Measurements from ENCODE around the gene SMIM13.
"Not testable (repeated sequence)": the region's sequence is repeated elsewhere in the genome, so short reads cannot be mapped to it uniquely, and the experiment has no call there.

Gene SMIM13

GRCh38 chr6:11110921-11111768 is 17.5 kb downstream of the SMIM13 start, which contains the start of gene ERVFRD-1:
Gene ERVFRD-1, minus strand, starts transcription at chr6:11111725. Its CDS starts 6,415 bp downstream, at chr6:11105310.
- no peaks in the 10 kb centered on the region for H3K27me3 ChIP-seq (ENCODE audit: control insufficient read depth, low read length)
- H3K79me2 ChIP-seq (ENCODE audit: control insufficient read depth, low read length), result peaks cover 80% of the 10 kb centered on the region
- H3K4me3 ChIP-seq (ENCODE audit: low read length), result no peak within 1 kb of the TSS
- peaks cover 16% of the 10 kb centered on the region; the same call in 1 of the 2 replicates for H4K20me1 ChIP-seq (ENCODE audit: control insufficient read depth, insufficient read depth, low read depth, low read length)
- no peaks in the 10 kb centered on the region; the same call in 1 of the 2 replicates for H3K36me3 ChIP-seq (ENCODE audit: control insufficient read depth, low read length)
- H3K4me2 ChIP-seq (ENCODE audit: low read length), result no peak within 1 kb of the TSS
- H3K27ac ChIP-seq (ENCODE audit: low read depth, low read length), result no peak within 1 kb of the TSS
- H3F3A ChIP-seq (ENCODE audit: control insufficient read depth, insufficient read depth), result peaks cover 4% of the 10 kb centered on the region; the same call in 1 of the 2 replicates
- no peaks in the 10 kb centered on the region for H3K9me2 ChIP-seq (replicated peaks; ENCODE audit: control insufficient read depth, low read length)
- TF ChIP-seq CTCF (IDR thresholded peaks at IDR 0.05; ENCODE audit: low read depth, low read length, poor library complexity, severe bottlenecking) (no peak), EZH2phosphoT487 (IDR thresholded peaks at IDR 0.05; ENCODE audit: borderline replicate concordance, low read length) (no peak)
- H3K9me3 ChIP-seq (ENCODE audit: control insufficient read depth, insufficient read depth, low read length), result no peaks in the 10 kb centered on the region
- no peaks in the 10 kb centered on the region for H3K4me1 ChIP-seq (ENCODE audit: control insufficient read depth, low read length)

- H4K20me1 ChIP-seq (ENCODE audit: control insufficient read depth, insufficient read depth, low read depth, low read length), result peaks cover 12% of the 10 kb centered on the region; the same call in 1 of the 2 replicates
- H3K79me2 ChIP-seq (ENCODE audit: control insufficient read depth, low read length), result peaks cover 79% of the 10 kb centered on the region
Measured at GRCh38 chr6:11111769-11112437, 18.3 kb downstream of the SMIM13 start.

GRCh38 chr6:11113038-11113437 is 19.4 kb downstream of the SMIM13 start:
- TF ChIP-seq CTCF (IDR thresholded peaks at IDR 0.05; ENCODE audit: low read depth, low read length, poor library complexity, severe bottlenecking) (no peak), EZH2phosphoT487 (IDR thresholded peaks at IDR 0.05; ENCODE audit: borderline replicate concordance, low read length) (no peak)
- Histone ChIP-seq H3K27ac (ENCODE audit: low read depth, low read length) (no peak overlapping the region), H3K4me3 (ENCODE audit: low read length) (no peak overlapping the region), H3K4me2 (ENCODE audit: low read length) (no peak overlapping the region), H3K79me2 (ENCODE audit: control insufficient read depth, low read length) (peaks cover 76% of the 10 kb centered on the region), H3K4me1 (ENCODE audit: control insufficient read depth, low read length) (no peaks in the 10 kb centered on the region), H3K27me3 (ENCODE audit: control insufficient read depth, low read length) (no peaks in the 10 kb centered on the region), H4K20me1 (ENCODE audit: control insufficient read depth, insufficient read depth, low read depth, low read length) (0 out of 2 replicates have a peak, but pooled peaks cover 3% of the 10 kb centered on the region), H3K9me3 (ENCODE audit: control insufficient read depth, insufficient read depth, low read length) (no peaks in the 10 kb centered on the region), H3K36me3 (ENCODE audit: control insufficient read depth, low read length) (no peaks in the 10 kb centered on the region), H3F3A (ENCODE audit: control insufficient read depth, insufficient read depth) (peaks cover 4% of the 10 kb centered on the region; the same call in 1 of the 2 replicates), H3K9me2 (replicated peaks; ENCODE audit: control insufficient read depth, low read length) (no peaks in the 10 kb centered on the region)

More at GRCh38 chr6:11111769-11112437, 18.3 kb downstream of the SMIM13 start:
- peaks cover 4% of the 10 kb centered on the region; the same call in 1 of the 2 replicates for H3F3A ChIP-seq (ENCODE audit: control insufficient read depth, insufficient read depth)
- H3K9me2 ChIP-seq (replicated peaks; ENCODE audit: control insufficient read depth, low read length), result no peaks in the 10 kb centered on the region
- H3K4me3 ChIP-seq (ENCODE audit: low read length), result no peak overlapping the region
- H3K36me3 ChIP-seq (ENCODE audit: control insufficient read depth, low read length), result no peaks in the 10 kb centered on the region; the same call in 1 of the 2 replicates
- H3K4me2 ChIP-seq (ENCODE audit: low read length), result no peak overlapping the region
- no peak overlapping the region for H3K27ac ChIP-seq (ENCODE audit: low read depth, low read length)
- H3K27me3 ChIP-seq (ENCODE audit: control insufficient read depth, low read length), result no peaks in the 10 kb centered on the region
- H3K4me1 ChIP-seq (ENCODE audit: control insufficient read depth, low read length), result no peaks in the 10 kb centered on the region
- TF ChIP-seq EZH2phosphoT487 (IDR thresholded peaks at IDR 0.05; ENCODE audit: borderline replicate concordance, low read length), result no peak
- no peak for TF ChIP-seq CTCF (IDR thresholded peaks at IDR 0.05; ENCODE audit: low read depth, low read length, poor library complexity, severe bottlenecking)
- no peaks in the 10 kb centered on the region for H3K9me3 ChIP-seq (ENCODE audit: control insufficient read depth, insufficient read depth, low read length)

GRCh38 chr6:11115808-11116536 is 22.3 kb downstream of the SMIM13 start:
- H3K27ac ChIP-seq (ENCODE audit: low read depth, low read length); H3K27me3 ChIP-seq (ENCODE audit: control insufficient read depth, low read length); H3K4me1 ChIP-seq (ENCODE audit: control insufficient read depth, low read length); H3K9me3 ChIP-seq (ENCODE audit: control insufficient read depth, insufficient read depth, low read length); H3K9me2 ChIP-seq (replicated peaks; ENCODE audit: control insufficient read depth, low read length); H3F3A ChIP-seq (ENCODE audit: control insufficient read depth, insufficient read depth); H4K20me1 ChIP-seq (ENCODE audit: control insufficient read depth, insufficient read depth, low read depth, low read length); H3K4me3 ChIP-seq (ENCODE audit: low read length); H3K4me2 ChIP-seq (ENCODE audit: low read length); H3K36me3 ChIP-seq (ENCODE audit: control insufficient read depth, low read length): not testable (repeated sequence)
- peaks cover 76% of the 10 kb centered on the region for H3K79me2 ChIP-seq (ENCODE audit: control insufficient read depth, low read length)

Data from DOHH2 (cell line).